Mucosa of gallbladder (tissue), 1 donor: ENCODE data around the gene RFXAP. TPM values are rescaled to one million over a fixed set of nuclear protein-coding genes. Genes with fewer than 3 reads are reported as not detected.

Source experiments
- DNase-seq: peaks from one replicate; pipeline ENCODE4 v3.0.0-alpha.2; 2020; ENCODE audit warnings: low spot score
- total RNA-seq: library from RNA; stranded (reverse); gene quantifications from one replicate; pipeline ENCODE4 v1.2.1, GENCODE V29; 2021
- donor health status: DM: no; HTN: no; CAD: no.

Gene RFXAP
- total RNA-seq, 1 donor from 2014 or later, result 4.4 TPM

GRCh38 chr13:36817996-36818803, 822 bp upstream of the RFXAP start:
- no peak for DNase-seq

- no peak for DNase-seq
These were observed 693 bp downstream of the RFXAP start for GRCh38 chr13:36819739-36820090.

- no peak for DNase-seq
These were observed 1.2 kb downstream of the RFXAP start for GRCh38 chr13:36820222-36820621.

GRCh38 chr13:36822785-36823184, 3.8 kb downstream of the RFXAP start:
- no peak for DNase-seq

- no peak for DNase-seq
These were observed 10.7 kb downstream of the RFXAP start for GRCh38 chr13:36829753-36830152.

GRCh38 chr13:36831291-36831690, 12.3 kb downstream of the RFXAP start:
- no peak for DNase-seq

GRCh38 chr13:36834299-36834698, 15.3 kb downstream of the RFXAP start:
- no peak for DNase-seq

- no peak for DNase-seq
These were observed 18.5 kb downstream of the RFXAP start for GRCh38 chr13:36837354-36838092.

GRCh38 chr13:36839281-36839680, 20.3 kb downstream of the RFXAP start:
- no peak for DNase-seq

GRCh38 chr13:36839981-36840380, 21.0 kb downstream of the RFXAP start:
- DNase-seq, result no peak

GRCh38 chr13:36840718-36841250, 21.8 kb downstream of the RFXAP start:
- DNase-seq, result no peak

GRCh38 chr13:36841391-36841790, 22.4 kb downstream of the RFXAP start:
- DNase-seq, result no peak

GRCh38 chr13:36847606-36848005, 28.6 kb downstream of the RFXAP start:
- no peak for DNase-seq

- no peak for DNase-seq
These were observed 29.4 kb downstream of the RFXAP start for GRCh38 chr13:36848199-36848982.

- no peak for DNase-seq
These were observed 31.9 kb downstream of the RFXAP start for GRCh38 chr13:36850790-36851438.

GRCh38 chr13:36857253-36857652, 38.2 kb downstream of the RFXAP start:
- no peak for DNase-seq

GRCh38 chr13:36858290-36858689, 39.3 kb downstream of the RFXAP start:
- no peak for DNase-seq

- DNase-seq, result no peak
These were observed 40.2 kb downstream of the RFXAP start for GRCh38 chr13:36859259-36859658.

- no peak for DNase-seq
These were observed 43.1 kb downstream of the RFXAP start for GRCh38 chr13:36862002-36862685.

- no peak for DNase-seq
These were observed 43.7 kb downstream of the RFXAP start for GRCh38 chr13:36862722-36863121.

- no peak for DNase-seq
These were observed 46.2 kb downstream of the RFXAP start for GRCh38 chr13:36865265-36865664.
